Measurements from ENCODE around the gene KDM4B.

KDM4B gene

DNA sequence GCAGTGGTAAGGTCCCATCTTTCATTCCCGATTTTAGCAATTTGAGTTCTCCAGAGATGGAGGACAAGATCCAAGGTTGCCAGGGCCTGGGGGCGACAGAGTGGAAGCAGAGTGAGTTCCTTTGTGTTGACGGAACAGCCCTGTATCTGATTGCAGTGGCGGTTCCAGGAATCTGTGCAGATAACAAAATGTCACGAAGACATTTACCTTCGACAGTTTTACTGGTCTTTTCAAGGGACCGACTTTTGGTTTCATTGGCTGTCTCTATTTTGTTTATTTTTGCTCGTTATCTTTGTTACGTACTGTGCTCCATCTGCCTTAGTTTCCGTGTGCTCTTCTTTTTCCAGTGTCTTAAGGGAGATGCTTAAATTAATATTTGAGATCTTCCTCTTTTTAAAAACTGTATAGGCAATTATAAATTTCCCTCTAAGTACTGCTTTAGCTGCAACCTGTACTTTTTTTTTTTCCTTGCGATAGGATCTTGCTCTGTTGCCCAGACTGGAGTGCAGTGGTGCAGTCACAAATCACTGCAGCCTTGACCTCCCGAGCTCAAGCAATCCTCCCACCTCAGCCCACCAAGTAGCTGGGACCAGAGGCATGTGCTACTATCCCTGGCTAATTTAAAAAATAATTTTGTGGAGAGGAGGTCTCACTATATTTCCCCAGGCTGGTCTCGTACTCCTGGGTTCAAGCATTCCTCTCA, 23.2 kb downstream of the KDM4B start:
- H3K4me3 ChIP-seq (ENCODE audit: low read depth, low read length) = no peak overlapping the region
- TF ChIP-seq, protein P1, sequence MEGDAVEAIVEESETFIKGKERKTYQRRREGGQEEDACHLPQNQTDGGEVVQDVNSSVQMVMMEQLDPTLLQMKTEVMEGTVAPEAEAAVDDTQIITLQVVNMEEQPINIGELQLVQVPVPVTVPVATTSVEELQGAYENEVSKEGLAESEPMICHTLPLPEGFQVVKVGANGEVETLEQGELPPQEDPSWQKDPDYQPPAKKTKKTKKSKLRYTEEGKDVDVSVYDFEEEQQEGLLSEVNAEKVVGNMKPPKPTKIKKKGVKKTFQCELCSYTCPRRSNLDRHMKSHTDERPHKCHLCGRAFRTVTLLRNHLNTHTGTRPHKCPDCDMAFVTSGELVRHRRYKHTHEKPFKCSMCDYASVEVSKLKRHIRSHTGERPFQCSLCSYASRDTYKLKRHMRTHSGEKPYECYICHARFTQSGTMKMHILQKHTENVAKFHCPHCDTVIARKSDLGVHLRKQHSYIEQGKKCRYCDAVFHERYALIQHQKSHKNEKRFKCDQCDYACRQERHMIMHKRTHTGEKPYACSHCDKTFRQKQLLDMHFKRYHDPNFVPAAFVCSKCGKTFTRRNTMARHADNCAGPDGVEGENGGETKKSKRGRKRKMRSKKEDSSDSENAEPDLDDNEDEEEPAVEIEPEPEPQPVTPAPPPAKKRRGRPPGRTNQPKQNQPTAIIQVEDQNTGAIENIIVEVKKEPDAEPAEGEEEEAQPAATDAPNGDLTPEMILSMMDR (IDR thresholded peaks at IDR 0.05; ENCODE audit: low read depth, low read length, missing control alignments) = no peak
- no peaks in the 10 kb centered on the region for H3K36me3 ChIP-seq (replicated peaks)
- H3K27ac ChIP-seq = no peak overlapping the region
- in situ Hi-C loops (cut with HindIII; ENCODE audit: low pct_ligation_motif_present, low sequenced_read_pairs) = no loop called here
- no peaks in the 10 kb centered on the region for H3K27me3 ChIP-seq (replicated peaks)
- no peak for DNase-seq

DNA sequence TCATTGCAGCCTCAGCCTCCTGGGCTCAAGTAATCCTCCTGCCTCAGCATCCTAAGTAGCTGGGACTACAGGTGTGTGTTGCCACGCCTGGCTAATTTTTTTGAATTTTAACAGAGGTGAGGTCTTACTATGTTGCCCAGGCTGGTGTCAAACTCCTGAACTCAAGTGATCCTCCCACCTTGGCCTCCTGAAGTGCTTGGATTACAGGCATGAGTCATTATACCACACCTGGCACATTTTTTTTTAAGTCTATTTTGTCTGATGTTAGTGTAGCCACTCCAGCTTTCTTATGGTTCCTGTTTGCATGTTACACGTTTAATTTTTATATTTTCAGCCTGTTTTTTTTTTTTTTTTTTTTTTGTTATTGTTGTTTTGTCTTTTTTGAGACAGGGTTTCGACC, 24.8 kb downstream of the KDM4B start:
- Histone ChIP-seq H3K36me3 (replicated peaks) (no peaks in the 10 kb centered on the region), H3K4me3 (ENCODE audit: low read depth, low read length) (no peak overlapping the region), H3K27me3 (replicated peaks) (no peaks in the 10 kb centered on the region), H3K27ac (no peak overlapping the region)
- in situ Hi-C loops (cut with HindIII; ENCODE audit: low pct_ligation_motif_present, low sequenced_read_pairs) = no loop called here
- DNase-seq = no peak
- TF ChIP-seq, protein P1 (IDR thresholded peaks at IDR 0.05; ENCODE audit: low read depth, low read length, missing control alignments) = no peak

DNA sequence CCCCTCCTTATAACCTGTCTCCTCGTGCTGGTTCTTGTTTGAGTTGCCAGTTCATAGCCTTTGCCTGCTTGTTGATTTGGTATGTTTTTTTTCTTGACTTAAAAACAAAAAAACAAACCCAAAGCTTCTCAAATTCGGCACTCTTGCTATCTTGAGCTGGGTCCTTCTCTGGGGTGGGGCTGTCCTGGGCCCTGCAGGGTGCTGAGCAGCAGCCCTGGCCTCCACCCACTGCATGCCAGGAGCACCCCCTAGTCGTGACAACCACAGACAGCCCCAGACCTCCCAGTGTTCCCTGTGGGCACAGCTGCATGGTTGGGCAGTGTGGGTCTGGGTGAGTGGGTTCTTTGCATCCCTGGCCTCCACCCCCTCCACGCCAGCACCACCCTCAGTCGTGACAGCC, 27.8 kb downstream of the KDM4B start:
- TF ChIP-seq, protein P1 (IDR thresholded peaks at IDR 0.05; ENCODE audit: low read depth, low read length, missing control alignments) = no peak
- DNase-seq = no peak
- no peaks in the 10 kb centered on the region for H3K27me3 ChIP-seq (replicated peaks)
- H3K4me3 ChIP-seq (ENCODE audit: low read depth, low read length) = no peak overlapping the region
- in situ Hi-C loops (cut with HindIII; ENCODE audit: low pct_ligation_motif_present, low sequenced_read_pairs) = no loop called here
- no peak overlapping the region for H3K27ac ChIP-seq
- H3K36me3 ChIP-seq (replicated peaks) = no peaks in the 10 kb centered on the region

DNA sequence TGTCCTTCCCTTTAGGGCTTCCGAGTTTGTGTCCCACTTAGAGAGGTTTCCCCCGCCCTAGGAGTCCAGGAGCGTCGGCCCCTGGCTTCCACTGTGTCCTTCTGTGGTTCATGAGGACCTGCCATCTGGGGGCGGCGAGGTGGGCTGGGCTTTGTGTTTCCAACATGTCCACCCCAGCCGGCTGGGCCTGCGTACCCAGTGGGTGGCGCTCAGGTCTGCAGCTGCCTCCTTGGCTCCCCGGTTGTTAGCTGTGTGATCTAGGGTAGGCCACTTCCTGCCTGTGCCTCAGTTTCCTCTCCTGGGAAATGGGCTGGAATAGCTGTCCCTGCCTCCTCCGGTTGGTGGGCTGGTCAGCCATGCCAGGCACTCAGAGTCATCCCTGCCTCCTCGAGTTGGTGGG, 28.4 kb downstream of the KDM4B start:
- Histone ChIP-seq H3K4me3 (ENCODE audit: low read depth, low read length) (no peak overlapping the region), H3K27ac (no peak overlapping the region), H3K27me3 (replicated peaks) (no peaks in the 10 kb centered on the region), H3K36me3 (replicated peaks) (no peaks in the 10 kb centered on the region)
- in situ Hi-C loops (cut with HindIII; ENCODE audit: low pct_ligation_motif_present, low sequenced_read_pairs) = no loop called here
- no peak for DNase-seq
- TF ChIP-seq, protein P1 (IDR thresholded peaks at IDR 0.05; ENCODE audit: low read depth, low read length, missing control alignments) = no peak

DNA sequence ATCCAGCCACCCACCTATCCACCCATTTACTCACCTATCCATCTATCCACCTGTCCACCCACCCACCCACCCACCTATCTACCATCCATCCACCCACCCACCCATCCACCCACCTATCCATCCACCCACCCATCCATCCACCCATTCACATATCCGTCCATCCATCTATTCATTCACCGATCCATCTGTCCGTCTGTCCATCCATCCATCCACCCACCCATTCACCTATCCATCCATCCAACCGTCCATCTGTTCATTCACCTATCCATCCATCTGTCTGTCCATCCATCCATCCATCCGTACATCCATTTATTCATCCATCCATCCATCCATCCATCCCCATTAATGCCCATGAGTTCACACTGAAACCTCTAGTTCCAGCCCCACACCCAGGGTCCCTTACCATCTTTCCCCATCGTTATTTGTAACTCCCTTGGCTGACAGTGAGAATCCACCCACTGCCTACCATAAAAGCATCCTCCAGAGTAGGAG, 31.3 kb downstream of the KDM4B start:
- in situ Hi-C loops (cut with HindIII; ENCODE audit: low pct_ligation_motif_present, low sequenced_read_pairs) = no loop called here
- no peaks in the 10 kb centered on the region for H3K36me3 ChIP-seq (replicated peaks)
- no peak for DNase-seq
- no peaks in the 10 kb centered on the region for H3K27me3 ChIP-seq (replicated peaks)
- H3K27ac ChIP-seq = no peak overlapping the region
- TF ChIP-seq, protein P1 (IDR thresholded peaks at IDR 0.05; ENCODE audit: low read depth, low read length, missing control alignments) = no peak
- H3K4me3 ChIP-seq (ENCODE audit: low read depth, low read length) = no peak overlapping the region

DNA sequence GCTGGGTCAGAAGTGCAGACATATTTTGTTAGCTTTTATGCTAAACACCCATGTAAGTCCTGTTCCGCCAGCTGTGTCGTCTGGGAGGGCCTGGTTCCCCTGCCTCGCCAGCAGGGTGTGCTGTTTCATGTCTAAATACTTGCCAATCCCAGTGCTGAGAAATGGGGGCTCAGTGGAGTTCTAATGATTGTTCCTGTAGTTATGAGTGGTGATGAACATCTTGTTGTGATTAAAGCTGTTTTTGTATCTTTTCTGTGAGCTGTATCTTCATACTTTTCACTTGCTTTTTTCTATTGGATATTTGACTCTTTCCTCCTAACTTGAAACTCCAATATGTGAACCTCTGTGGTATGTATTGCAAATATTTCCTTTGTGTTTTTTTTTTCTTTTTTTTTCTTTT, 32.7 kb downstream of the KDM4B start:
- Histone ChIP-seq H3K36me3 (replicated peaks) (no peaks in the 10 kb centered on the region), H3K4me3 (ENCODE audit: low read depth, low read length) (no peak overlapping the region), H3K27me3 (replicated peaks) (no peaks in the 10 kb centered on the region), H3K27ac (peak overlapping the region; percentile 45)
- TF ChIP-seq, protein P1 (IDR thresholded peaks at IDR 0.05; ENCODE audit: low read depth, low read length, missing control alignments) = peak; percentile 90
- in situ Hi-C loops (cut with HindIII; ENCODE audit: low pct_ligation_motif_present, low sequenced_read_pairs) = no loop called here
- DNase-seq = peak; percentile 57

All from brain microvascular endothelial cell (primary cell).